HAP-1 (cell line): ENCODE results near the gene SASH1.
"Not testable (repeated sequence)": the region's sequence is repeated elsewhere in the genome, so short reads cannot be mapped to it uniquely, and the experiment has no call there.

Source experiments
- DNase-seq, 2 experiments: peaks; one replicate each; pipeline ENCODE4 v3.0.0-alpha.2; 2016 to 2020; ENCODE audit warnings: low spot score in 2 of 2
- H3K27me3 ChIP-seq: fragments of 250-450 bp; sonication (Bioruptor Pico); 2 replicates; pipeline ENCODE4 v1.5.1; 2020; ENCODE audit warnings: low read depth, mild to moderate bottlenecking, moderate library complexity
- H3K36me3 ChIP-seq: fragments of 250-450 bp; sonication (Bioruptor Pico); replicated peaks from 2 replicates; pipeline ENCODE4 v1.5.1; 2020; ENCODE audit warnings: mild to moderate bottlenecking
- H3K4me1 ChIP-seq: fragments of 250-450 bp; sonication (Bioruptor Pico); 2 replicates; pipeline ENCODE4 v1.5.1; 2020; ENCODE audit warnings: mild to moderate bottlenecking
- H3K4me3 ChIP-seq: fragments of 250-450 bp; sonication (Bioruptor Pico); 2 replicates; pipeline ENCODE4 v1.5.1; 2020; ENCODE audit warnings: mild to moderate bottlenecking, moderate library complexity
- H3K9me3 ChIP-seq: fragments of 250-450 bp; sonication (Bioruptor Pico); 2 replicates; pipeline ENCODE4 v1.5.1; 2020; ENCODE audit warnings: mild to moderate bottlenecking, moderate library complexity
- in situ Hi-C: fragments of 300-500 bp; cut with MboI; formaldehyde crosslinking; loops from 3 replicates; pipeline ENCODE4 v1.14.3; 2020; ENCODE audit warnings: low sequenced_read_pairs, inconsistent platforms, mixed read lengths

SASH1 gene

GRCh38 chr6:148578837-148579565 lies 236.4 kb downstream of the SASH1 start:
- H3K27me3 ChIP-seq: peaks cover 3% of the 10 kb centered on the region; the same call in 1 of the 2 replicates
- in situ Hi-C loops: no loop called here

GRCh38 chr6:148580442-148580841 lies 237.8 kb downstream of the SASH1 start:
- in situ Hi-C loops: no loop called here
- no peak for DNase-seq

More at GRCh38 chr6:148578837-148579565, 236.4 kb downstream of the SASH1 start:
- Histone ChIP-seq H3K4me3 (no peak overlapping the region), H3K4me1 (no peaks in the 10 kb centered on the region), H3K9me3 (no peaks in the 10 kb centered on the region), H3K36me3 (no peaks in the 10 kb centered on the region)
- no peak for DNase-seq

GRCh38 chr6:148583631-148584030 lies 241.0 kb downstream of the SASH1 start:
- H3K9me3 ChIP-seq: no peaks in the 10 kb centered on the region
- H3K4me3 ChIP-seq: no peak overlapping the region
- H3K36me3 ChIP-seq: no peaks in the 10 kb centered on the region
- in situ Hi-C loops: no loop called here
- DNase-seq: no peak
- H3K27me3 ChIP-seq: no peaks in the 10 kb centered on the region
- no peaks in the 10 kb centered on the region for H3K4me1 ChIP-seq

More at GRCh38 chr6:148580442-148580841, 237.8 kb downstream of the SASH1 start:
- Histone ChIP-seq H3K27me3 (peaks cover 3% of the 10 kb centered on the region; the same call in 1 of the 2 replicates), H3K36me3 (no peaks in the 10 kb centered on the region), H3K9me3 (no peaks in the 10 kb centered on the region), H3K4me1 (no peaks in the 10 kb centered on the region), H3K4me3 (no peak overlapping the region)

- H3K27me3 ChIP-seq, H3K9me3 ChIP-seq, H3K36me3 ChIP-seq, in situ Hi-C loops, H3K4me3 ChIP-seq, DNase-seq, H3K4me1 ChIP-seq: not testable (repeated sequence)
These were observed 243.0 kb downstream of the SASH1 start for GRCh38 chr6:148585641-148586040.

- no peaks in the 10 kb centered on the region for H3K36me3 ChIP-seq
- H3K27me3 ChIP-seq: no peaks in the 10 kb centered on the region
- H3K4me3 ChIP-seq: no peak overlapping the region
- in situ Hi-C loops: no loop called here
- H3K9me3 ChIP-seq: no peaks in the 10 kb centered on the region
- H3K4me1 ChIP-seq: no peaks in the 10 kb centered on the region
- DNase-seq: no peak
These were observed 248.2 kb downstream of the SASH1 start for GRCh38 chr6:148590883-148591282.

- in situ Hi-C loops: no loop called here
- Histone ChIP-seq H3K4me3 (no peak overlapping the region), H3K4me1 (no peaks in the 10 kb centered on the region), H3K27me3 (no peaks in the 10 kb centered on the region), H3K9me3 (no peaks in the 10 kb centered on the region), H3K36me3 (no peaks in the 10 kb centered on the region)
- no peak for DNase-seq
These were observed 249.0 kb downstream of the SASH1 start for GRCh38 chr6:148591656-148592055.

- in situ Hi-C loops: no loop called here
- no peaks in the 10 kb centered on the region for H3K27me3 ChIP-seq
- no peaks in the 10 kb centered on the region for H3K9me3 ChIP-seq
- no peak for DNase-seq
- H3K4me1 ChIP-seq: peaks cover 2% of the 10 kb centered on the region; the same call in 1 of the 2 replicates
- H3K36me3 ChIP-seq: no peaks in the 10 kb centered on the region
- H3K4me3 ChIP-seq: no peak overlapping the region
These were observed 250.6 kb downstream of the SASH1 start for GRCh38 chr6:148593130-148593812.

GRCh38 chr6:148593813-148594170 lies 251.2 kb downstream of the SASH1 start:
- Histone ChIP-seq H3K9me3 (no peaks in the 10 kb centered on the region), H3K36me3 (no peaks in the 10 kb centered on the region), H3K4me3 (no peak overlapping the region), H3K27me3 (no peaks in the 10 kb centered on the region), H3K4me1 (peaks cover 2% of the 10 kb centered on the region; the same call in 1 of the 2 replicates)
- in situ Hi-C loops: no loop called here
- DNase-seq: no peak

GRCh38 chr6:148595550-148595949 lies 252.9 kb downstream of the SASH1 start:
- H3K27me3 ChIP-seq: no peaks in the 10 kb centered on the region
- no peak for DNase-seq
- H3K4me3 ChIP-seq: no peak overlapping the region
- H3K4me1 ChIP-seq: peaks cover 2% of the 10 kb centered on the region; the same call in 1 of the 2 replicates
- in situ Hi-C loops: no loop called here
- no peaks in the 10 kb centered on the region for H3K9me3 ChIP-seq
- no peaks in the 10 kb centered on the region for H3K36me3 ChIP-seq

GRCh38 chr6:148596891-148597455 lies 254.3 kb downstream of the SASH1 start:
- Histone ChIP-seq H3K4me3 (no peak overlapping the region), H3K9me3 (no peaks in the 10 kb centered on the region), H3K27me3 (no peaks in the 10 kb centered on the region), H3K4me1 (peaks cover 2% of the 10 kb centered on the region; the same call in 1 of the 2 replicates), H3K36me3 (no peaks in the 10 kb centered on the region)
- no peak for DNase-seq
- in situ Hi-C loops: no loop called here

GRCh38 chr6:148598724-148599123 lies 256.1 kb downstream of the SASH1 start:
- H3K36me3 ChIP-seq: no peaks in the 10 kb centered on the region
- in situ Hi-C loops: no loop called here
- H3K4me3 ChIP-seq: no peak overlapping the region
- no peak for DNase-seq
- no peaks in the 10 kb centered on the region for H3K9me3 ChIP-seq
- no peaks in the 10 kb centered on the region for H3K27me3 ChIP-seq
- H3K4me1 ChIP-seq: peaks cover 2% of the 10 kb centered on the region; the same call in 1 of the 2 replicates

GRCh38 chr6:148599967-148600426 lies 257.4 kb downstream of the SASH1 start:
- Histone ChIP-seq H3K27me3 (no peaks in the 10 kb centered on the region), H3K4me1 (peaks cover 2% of the 10 kb centered on the region; the same call in 1 of the 2 replicates), H3K36me3 (no peaks in the 10 kb centered on the region), H3K9me3 (no peaks in the 10 kb centered on the region), H3K4me3 (no peak overlapping the region)
- DNase-seq: peak; percentile 28 to 29
- in situ Hi-C loops: no loop called here
